ENCODE data around the gene HK2. TPM values are rescaled to one million over a fixed set of nuclear protein-coding genes. Genes with fewer than 3 reads are reported as not detected.
"Not testable (repeated sequence)": the region's sequence is repeated elsewhere in the genome, so short reads cannot be mapped to it uniquely, and the experiment has no call there.

The HK2 gene
- total RNA-seq, 2 donors from 2014 or later: 162 to 396 TPM

GRCh38 chr2:74831693-74832530 lies 2.0 kb upstream of the HK2 start:
- TF ChIP-seq CTCF (IDR thresholded peaks at IDR 0.05): no peak
- H3K27me3 ChIP-seq: no peaks in the 10 kb centered on the region
- DNase-seq: no peak
- no peak overlapping the region for H3K4me3 ChIP-seq
- no peak overlapping the region for H3K27ac ChIP-seq
- intact Hi-C loops (cut with DNase I): loop anchor here (10.0 kb wide), 1 partner anchor 117 kb away; no protein-coding TSS in a partner anchor
- no peaks in the 10 kb centered on the region for H3K36me3 ChIP-seq
- no peaks in the 10 kb centered on the region for H3K4me1 ChIP-seq
- H3K9me3 ChIP-seq: no peaks in the 10 kb centered on the region
- H3K9ac ChIP-seq (ENCODE audit: low read depth in 2 of 2, low read length in 2 of 2): no peak overlapping the region

- Histone ChIP-seq H3K4me3 (peak overlapping the region; percentile 77), H3K27ac (peak overlapping the region; percentile 80), H3K9ac (ENCODE audit: low read depth in 2 of 2, low read length in 2 of 2) (peak overlapping the region; percentile 64 to 94)
- intact Hi-C loops (cut with DNase I): loop anchor here (10.0 kb wide), 1 partner anchor 120 kb away; no protein-coding TSS in a partner anchor
- peak; percentile 56 for DNase-seq
- not testable (repeated sequence) for H3K9me3 ChIP-seq, H3K36me3 ChIP-seq, H3K27me3 ChIP-seq, H3K4me1 ChIP-seq
Measured at GRCh38 chr2:74834234-74834791, 386 bp downstream of the HK2 start.

GRCh38 chr2:74834792-74835755 lies 1.1 kb downstream of the HK2 start:
- DNase-seq: peak; percentile 69
- Histone ChIP-seq H3K27me3 (no peaks in the 10 kb centered on the region), H3K9ac (ENCODE audit: low read depth in 2 of 2, low read length in 2 of 2) (peak overlapping the region; percentile 64 to 94), H3K4me3 (peak overlapping the region; percentile 77), H3K36me3 (no peaks in the 10 kb centered on the region), H3K9me3 (no peaks in the 10 kb centered on the region), H3K4me1 (no peaks in the 10 kb centered on the region), H3K27ac (peak overlapping the region; percentile 80)
- intact Hi-C loops (cut with DNase I): loop anchor here (5.0 to 10.0 kb wide), 2 partner anchors 42 to 120 kb away; no protein-coding TSS in a partner anchor
- TF ChIP-seq CTCF (IDR thresholded peaks at IDR 0.05): no peak

- no peaks in the 10 kb centered on the region for H3K27me3 ChIP-seq
- no peaks in the 10 kb centered on the region for H3K36me3 ChIP-seq
- H3K4me3 ChIP-seq: peak overlapping the region; percentile 77
- peak; percentile 64 for TF ChIP-seq CTCF (IDR thresholded peaks at IDR 0.05)
- no peaks in the 10 kb centered on the region for H3K9me3 ChIP-seq
- H3K27ac ChIP-seq: peak overlapping the region; percentile 80
- peak overlapping the region; percentile 57 to 94 for H3K9ac ChIP-seq (ENCODE audit: low read depth in 2 of 2, low read length in 2 of 2)
- H3K4me1 ChIP-seq: no peaks in the 10 kb centered on the region
- intact Hi-C loops (cut with DNase I): loop anchor here (5.0 to 10.0 kb wide), 2 partner anchors 41 to 121 kb away; no protein-coding TSS in a partner anchor
- DNase-seq: peak; percentile 34
Measured at GRCh38 chr2:74835831-74836674, 2.1 kb downstream of the HK2 start.

GRCh38 chr2:74836675-74837401 lies 2.9 kb downstream of the HK2 start:
- Histone ChIP-seq H3K4me3 (peak overlapping the region; percentile 77), H3K27ac (peak overlapping the region; percentile 3), H3K9ac (ENCODE audit: low read depth in 2 of 2, low read length in 2 of 2) (peak overlapping the region; percentile 54 to 94), H3K4me1 (peaks cover 4% of the 10 kb centered on the region), H3K36me3 (no peaks in the 10 kb centered on the region), H3K9me3 (no peaks in the 10 kb centered on the region), H3K27me3 (no peaks in the 10 kb centered on the region)
- TF ChIP-seq CTCF (IDR thresholded peaks at IDR 0.05): no peak
- intact Hi-C loops (cut with DNase I): loop anchor here (5.0 to 10.0 kb wide), 2 partner anchors 40 to 122 kb away; no protein-coding TSS in a partner anchor
- DNase-seq: no peak

Measured in colonic mucosa (tissue), 4 donors.